GM21825 (cell line): ENCODE data around the gene UPP2.

Experiments used
- ATAC-seq: cut with Tn5 transposase; IDR thresholded peaks from one replicate; pipeline ENCODE4 v1.9.1; 2021; ENCODE audit warnings: mild to moderate bottlenecking, moderate library complexity; ENCODE audit not compliant: unreplicated experiment

Gene UPP2

DNA sequence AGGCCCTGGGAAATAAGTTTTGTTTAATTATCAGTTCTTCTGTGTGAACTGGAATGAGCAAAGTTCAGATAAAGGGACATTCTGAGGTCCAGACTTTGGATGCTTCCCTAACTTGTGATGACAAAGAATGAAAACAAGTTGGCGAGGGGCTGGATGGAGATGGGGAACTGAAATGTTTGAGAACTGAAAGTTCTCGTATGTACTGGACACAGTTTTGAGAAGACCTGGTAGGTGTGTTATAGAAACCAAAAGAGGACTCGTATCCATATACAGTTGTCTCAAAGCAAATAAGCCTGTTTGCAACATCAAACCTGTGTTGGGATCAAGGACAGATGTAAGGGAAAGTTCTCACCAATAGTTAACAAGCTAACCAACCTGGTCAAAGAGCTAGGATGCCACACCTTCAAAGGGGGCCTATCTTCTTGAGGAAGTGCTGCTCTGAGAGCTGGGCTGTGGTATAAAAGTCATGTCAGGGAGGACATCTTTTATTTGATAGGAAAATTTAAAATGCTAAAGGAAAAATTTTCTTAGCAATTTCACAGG lies at the start of gene UPP2:
TSS of gene UPP2 (plus strand) at position 493 of the 543 bp plus-strand sequence. CDS start 188 bp downstream, outside the sequence.
- ATAC-seq = no peak

DNA sequence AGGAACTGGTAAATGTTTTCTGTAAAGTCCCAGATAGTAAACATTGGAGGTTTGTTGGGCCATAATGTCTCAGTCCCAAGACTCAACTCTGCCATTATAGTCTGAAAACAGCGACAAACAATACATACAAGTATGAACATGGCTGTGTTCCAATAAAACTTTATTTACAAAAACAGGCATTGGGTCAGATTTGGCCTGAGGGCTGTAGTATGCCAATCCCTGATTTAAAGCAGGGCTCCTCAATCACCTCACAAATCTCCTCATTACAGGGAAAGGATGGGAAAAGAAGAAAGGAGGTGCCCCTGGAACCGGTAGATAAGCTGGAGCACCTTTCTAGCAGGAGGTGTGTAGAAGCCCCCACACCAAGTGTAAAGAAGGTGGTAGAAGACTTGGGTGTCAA lies 48.9 kb upstream of the UPP2 start:
- ATAC-seq = no peak

DNA sequence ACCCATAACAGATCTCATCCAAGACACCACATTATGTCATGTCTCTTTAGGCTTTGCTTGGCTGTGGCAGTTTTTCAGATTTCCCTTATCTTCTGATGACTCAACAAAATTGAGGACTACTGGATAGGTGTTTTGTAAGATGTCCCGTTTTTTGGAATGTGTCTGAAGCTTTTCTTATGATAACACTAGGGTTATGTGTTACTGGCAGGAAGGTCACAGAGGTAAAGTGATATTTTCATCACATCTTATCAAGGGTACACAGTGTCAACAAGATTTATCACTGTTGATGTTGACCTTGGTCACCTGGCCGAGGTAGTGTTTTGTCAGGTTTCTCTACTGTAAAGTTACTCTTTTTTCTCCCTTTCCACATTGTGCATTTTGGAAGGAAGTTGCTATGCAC lies 44.8 kb upstream of the UPP2 start:
- ATAC-seq = no peak

- no peak for ATAC-seq
Observed at GRCh38 chr2:158060160-158060834, 41.4 kb upstream of the UPP2 start.

DNA sequence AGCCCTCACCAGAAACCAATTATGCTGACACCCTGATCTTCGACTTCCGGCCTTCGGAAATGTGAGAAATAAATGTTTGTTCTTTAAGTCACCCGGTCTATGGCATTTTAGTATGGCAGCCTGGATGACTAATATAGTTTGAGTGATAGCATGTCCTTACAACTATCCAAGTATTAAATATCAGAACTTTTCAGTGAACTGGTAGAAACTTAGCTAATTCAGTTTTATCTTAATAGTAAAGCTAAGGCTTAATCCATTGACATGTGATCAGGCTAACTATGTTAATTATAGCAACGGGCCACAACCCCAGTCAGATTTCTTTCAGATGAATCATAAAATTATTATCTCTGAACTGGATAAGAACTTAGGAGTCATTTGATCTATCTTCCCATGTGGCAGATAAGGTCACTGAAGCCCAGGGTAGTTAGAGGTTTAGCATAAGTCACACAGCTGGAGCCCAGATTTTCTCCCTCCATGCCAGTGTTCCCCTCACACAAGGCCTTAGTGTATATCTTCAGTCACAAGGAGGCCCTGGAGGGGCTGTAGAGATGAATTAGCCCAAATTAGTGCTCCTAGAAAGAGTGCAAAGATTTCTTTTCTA lies 40.7 kb upstream of the UPP2 start:
- ATAC-seq = no peak

GRCh38 chr2:158061763-158062162 lies 39.9 kb upstream of the UPP2 start:
- ATAC-seq = no peak

- no peak for ATAC-seq
Observed at GRCh38 chr2:158066046-158066713, 35.5 kb upstream of the UPP2 start.

DNA sequence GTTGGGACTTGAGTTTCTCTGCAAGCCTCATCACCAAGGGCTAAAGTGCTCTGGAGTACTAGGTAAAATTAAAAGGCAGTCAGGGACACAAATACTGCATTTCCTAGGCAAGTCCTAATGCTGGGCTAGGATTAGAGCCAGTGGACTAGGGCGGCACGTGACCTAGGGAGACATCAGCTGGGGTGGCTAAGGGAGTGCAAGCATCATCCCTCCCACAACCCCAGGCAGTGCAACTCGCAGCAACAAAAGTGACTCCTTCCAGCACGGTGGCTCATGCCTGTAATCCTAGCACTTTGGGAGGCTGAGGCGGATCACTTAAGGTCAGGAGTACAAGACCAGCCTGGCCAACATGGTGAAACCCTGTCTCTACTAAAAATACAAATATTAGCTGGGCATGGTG lies 30.7 kb upstream of the UPP2 start:
- no peak for ATAC-seq

GRCh38 chr2:158072361-158072760 lies 29.3 kb upstream of the UPP2 start:
- no peak for ATAC-seq

- no peak for ATAC-seq
Observed at GRCh38 chr2:158079672-158080071, 22.0 kb upstream of the UPP2 start.

DNA sequence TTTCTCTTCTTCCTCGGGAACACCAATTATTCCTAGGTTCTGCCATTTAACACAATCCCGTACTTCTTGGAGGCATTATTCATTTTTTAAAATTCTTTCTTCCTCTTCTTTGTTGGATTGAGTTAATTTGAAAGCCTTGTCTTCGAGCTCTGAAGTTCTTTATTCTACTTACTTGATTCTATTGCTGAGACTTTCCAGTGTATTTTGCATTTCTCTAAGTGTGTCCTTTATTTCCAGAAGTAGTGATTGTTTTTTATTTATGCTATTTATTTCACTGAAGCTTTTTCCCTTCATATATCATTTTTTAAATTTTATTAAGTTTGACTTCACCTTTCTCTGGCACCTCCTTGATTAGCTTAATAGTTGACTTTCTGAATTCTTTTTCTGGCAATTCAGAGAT lies 13.6 kb upstream of the UPP2 start:
- no peak for ATAC-seq

GRCh38 chr2:158089322-158089721 lies 12.4 kb upstream of the UPP2 start:
- no peak for ATAC-seq

DNA sequence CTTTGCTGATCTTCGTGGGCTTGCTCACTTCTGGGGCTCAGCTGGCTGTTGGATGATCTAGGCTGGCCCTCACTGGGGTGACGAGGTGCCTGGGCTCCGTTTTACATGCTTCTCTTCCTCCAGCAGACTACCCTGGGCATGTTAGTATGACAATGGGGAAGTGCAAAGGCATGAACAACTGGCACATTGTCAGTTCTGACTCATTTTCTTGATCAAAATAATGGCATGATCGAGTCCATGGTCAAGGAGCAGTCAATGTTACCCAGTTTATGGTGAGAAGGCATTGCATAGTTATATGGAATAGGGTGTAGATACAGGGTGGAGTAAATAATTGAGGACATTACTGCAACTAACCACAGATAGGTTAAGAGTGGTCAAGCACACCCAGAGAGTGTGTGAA lies 10.0 kb upstream of the UPP2 start:
- no peak for ATAC-seq

- ATAC-seq = no peak
Observed at GRCh38 chr2:158094487-158095092, 7.1 kb upstream of the UPP2 start.

GRCh38 chr2:158095269-158095668 lies 6.4 kb upstream of the UPP2 start:
- no peak for ATAC-seq

GRCh38 chr2:158095912-158096311 lies 5.8 kb upstream of the UPP2 start:
- ATAC-seq = no peak

DNA sequence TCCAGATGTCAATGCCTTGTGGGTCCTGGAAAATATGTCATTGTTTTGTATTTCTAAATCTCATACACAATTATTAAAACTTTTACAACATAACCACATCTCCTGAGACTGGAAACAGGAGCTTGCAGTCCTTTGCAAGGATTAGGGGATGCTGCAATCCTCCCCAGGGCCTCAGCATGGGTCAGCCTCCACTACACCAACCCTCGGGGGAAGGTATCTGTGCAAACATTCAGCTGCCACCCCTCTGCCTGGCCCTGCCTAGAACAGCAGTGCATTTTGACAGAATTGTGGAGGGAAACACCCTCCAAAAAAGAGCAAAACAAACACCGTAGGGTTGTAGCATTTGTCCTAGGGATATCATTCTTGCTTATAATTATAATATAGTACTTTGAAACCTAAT lies 4.2 kb upstream of the UPP2 start:
- ATAC-seq = no peak

- ATAC-seq = no peak
Observed at GRCh38 chr2:158098178-158098577, 3.5 kb upstream of the UPP2 start.

GRCh38 chr2:158099716-158100115 lies 2.0 kb upstream of the UPP2 start:
- no peak for ATAC-seq

- ATAC-seq = no peak
Observed at GRCh38 chr2:158100411-158100810, 1.3 kb upstream of the UPP2 start.

- no peak for ATAC-seq
Observed at GRCh38 chr2:158102446-158102845, 770 bp downstream of the UPP2 start.
